ENCODE results near the gene IFT80.
A peak's percentile ranks its signal among the peaks of the same experiment; 100 is the strongest.
"Not testable (repeated sequence)": the region's sequence is repeated elsewhere in the genome, so short reads cannot be mapped to it uniquely, and the experiment has no call there.

IFT80 gene

GRCh38 chr3:160291909-160292299, 107.1 kb downstream of the IFT80 start:
- no peak for DNase-seq
- in situ Hi-C loops (cut with MboI; ENCODE audit: low pct_unique_long_range_greater_than_20kb, low sequenced_read_pairs) = no loop called here

- in situ Hi-C loops (cut with MboI; ENCODE audit: low pct_unique_long_range_greater_than_20kb, low sequenced_read_pairs) = no loop called here
- DNase-seq = no peak
These were observed 107.6 kb downstream of the IFT80 start for GRCh38 chr3:160291290-160291908.

- DNase-seq = no peak
- in situ Hi-C loops (cut with MboI; ENCODE audit: low pct_unique_long_range_greater_than_20kb, low sequenced_read_pairs) = no loop called here
These were observed 111.4 kb downstream of the IFT80 start for GRCh38 chr3:160287666-160288065.

GRCh38 chr3:160286231-160286630, 112.8 kb downstream of the IFT80 start:
- in situ Hi-C loops (cut with MboI; ENCODE audit: low pct_unique_long_range_greater_than_20kb, low sequenced_read_pairs) = no loop called here
- no peak for DNase-seq

- no peak for DNase-seq
- in situ Hi-C loops (cut with MboI; ENCODE audit: low pct_unique_long_range_greater_than_20kb, low sequenced_read_pairs) = no loop called here
These were observed 118.2 kb downstream of the IFT80 start for GRCh38 chr3:160280836-160281235.

GRCh38 chr3:160279657-160280056, 119.4 kb downstream of the IFT80 start:
- in situ Hi-C loops (cut with MboI; ENCODE audit: low pct_unique_long_range_greater_than_20kb, low sequenced_read_pairs) = no loop called here
- no peak for DNase-seq

- DNase-seq = no peak
- in situ Hi-C loops (cut with MboI; ENCODE audit: low pct_unique_long_range_greater_than_20kb, low sequenced_read_pairs) = no loop called here
These were observed 120.8 kb downstream of the IFT80 start for GRCh38 chr3:160278210-160278609.

- DNase-seq = no peak
- in situ Hi-C loops (cut with MboI; ENCODE audit: low pct_unique_long_range_greater_than_20kb, low sequenced_read_pairs) = no loop called here
These were observed 133.9 kb downstream of the IFT80 start for GRCh38 chr3:160265088-160265487.

GRCh38 chr3:160260587-160261270, 138.3 kb downstream of the IFT80 start:
- in situ Hi-C loops (cut with MboI; ENCODE audit: low pct_unique_long_range_greater_than_20kb, low sequenced_read_pairs) = no loop called here
- DNase-seq = no peak

- in situ Hi-C loops (cut with MboI; ENCODE audit: low pct_unique_long_range_greater_than_20kb, low sequenced_read_pairs) = no loop called here
- no peak for DNase-seq
These were observed 139.4 kb downstream of the IFT80 start for GRCh38 chr3:160259589-160259988.

- in situ Hi-C loops (cut with MboI; ENCODE audit: low pct_unique_long_range_greater_than_20kb, low sequenced_read_pairs) = no loop called here
- DNase-seq = no peak
These were observed 141.4 kb downstream of the IFT80 start for GRCh38 chr3:160257606-160258005.

- in situ Hi-C loops (cut with MboI; ENCODE audit: low pct_unique_long_range_greater_than_20kb, low sequenced_read_pairs) = no loop called here
- no peak for DNase-seq
These were observed 145.7 kb downstream of the IFT80 start for GRCh38 chr3:160253298-160253697.

GRCh38 chr3:160247766-160248165, 151.3 kb downstream of the IFT80 start:
- in situ Hi-C loops (cut with MboI; ENCODE audit: low pct_unique_long_range_greater_than_20kb, low sequenced_read_pairs) = no loop called here
- DNase-seq = no peak

- DNase-seq = no peak
- in situ Hi-C loops (cut with MboI; ENCODE audit: low pct_unique_long_range_greater_than_20kb, low sequenced_read_pairs) = no loop called here
These were observed 153.7 kb downstream of the IFT80 start for GRCh38 chr3:160245261-160245800.

- DNase-seq; in situ Hi-C loops (cut with MboI; ENCODE audit: low pct_unique_long_range_greater_than_20kb, low sequenced_read_pairs): not testable (repeated sequence)
These were observed 158.3 kb downstream of the IFT80 start for GRCh38 chr3:160240719-160241118.

- no peak for DNase-seq
- in situ Hi-C loops (cut with MboI; ENCODE audit: low pct_unique_long_range_greater_than_20kb, low sequenced_read_pairs) = no loop called here
These were observed 167.0 kb downstream of the IFT80 start for GRCh38 chr3:160232014-160232413.

- in situ Hi-C loops (cut with MboI; ENCODE audit: low pct_unique_long_range_greater_than_20kb, low sequenced_read_pairs) = no loop called here
- DNase-seq = no peak
These were observed 171.6 kb downstream of the IFT80 start for GRCh38 chr3:160227419-160227818.

GRCh38 chr3:160226026-160226907, 172.8 kb downstream of the IFT80 start:
- in situ Hi-C loops (cut with MboI; ENCODE audit: low pct_unique_long_range_greater_than_20kb, low sequenced_read_pairs) = no loop called here
- peak; percentile 67 for DNase-seq

GRCh38 chr3:160225176-160226025, 173.6 kb downstream of the IFT80 start, which contains the start of gene C3orf80:
Gene C3orf80, plus strand, starts transcription at chr3:160225422. Its CDS starts 214 bp downstream, at chr3:160225636.
- in situ Hi-C loops (cut with MboI; ENCODE audit: low pct_unique_long_range_greater_than_20kb, low sequenced_read_pairs) = no loop called here
- DNase-seq = peak; percentile 83

Data from KBM-7 (cell line).